Measurements from ENCODE around the gene CACNA1B. TPM values are rescaled to one million over a fixed set of nuclear protein-coding genes. Genes with fewer than 3 reads are reported as not detected.

CACNA1B gene
- total RNA-seq, 6 experiments from 2014 or later, result not detected

DNA sequence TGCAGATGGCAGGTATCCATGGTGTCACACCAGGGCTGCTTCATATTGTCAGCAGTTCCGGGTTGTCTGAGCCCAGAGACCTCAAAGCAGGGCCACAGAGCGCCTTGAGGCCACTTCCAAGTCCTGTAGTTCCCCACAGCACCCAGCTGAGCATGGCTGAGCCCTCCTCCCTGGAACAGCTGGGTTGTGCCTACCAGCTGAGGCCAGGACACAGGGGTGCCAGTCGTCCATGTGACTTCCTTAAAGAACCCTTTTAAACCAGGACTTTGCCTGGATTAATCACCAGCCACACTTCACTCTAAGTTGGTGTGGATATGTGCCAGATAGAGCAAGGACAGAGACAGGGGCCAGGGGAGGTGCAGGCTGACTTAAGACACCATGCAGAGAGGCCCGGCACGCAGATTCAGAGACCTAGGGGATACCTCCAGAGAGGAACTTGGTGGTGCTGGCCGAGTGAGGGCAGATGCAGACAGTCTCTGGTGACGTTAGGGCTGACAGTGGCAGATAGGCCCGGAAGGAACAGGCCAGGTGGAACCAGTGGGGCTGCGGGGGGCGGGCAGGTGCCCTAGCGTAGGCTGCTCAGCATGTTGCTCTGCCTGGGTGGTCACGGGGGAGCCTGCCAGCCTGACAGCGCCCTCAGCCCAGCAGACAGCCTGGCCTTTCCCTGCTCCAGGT, 142.7 kb downstream of the CACNA1B start:
- Mint-ChIP-seq H3K9me3 (peaks cover 28% of the 10 kb centered on the region), H3K4me3 (no peak overlapping the region), H3K27ac (no peak overlapping the region), H3K4me1 (ENCODE audit: low read depth) (no peaks in the 10 kb centered on the region), H3K27me3 (ENCODE audit: insufficient read depth) (no peaks in the 10 kb centered on the region), H3K36me3 (ENCODE audit: low read depth) (no peaks in the 10 kb centered on the region)
- TF ChIP-seq, protein P1, sequence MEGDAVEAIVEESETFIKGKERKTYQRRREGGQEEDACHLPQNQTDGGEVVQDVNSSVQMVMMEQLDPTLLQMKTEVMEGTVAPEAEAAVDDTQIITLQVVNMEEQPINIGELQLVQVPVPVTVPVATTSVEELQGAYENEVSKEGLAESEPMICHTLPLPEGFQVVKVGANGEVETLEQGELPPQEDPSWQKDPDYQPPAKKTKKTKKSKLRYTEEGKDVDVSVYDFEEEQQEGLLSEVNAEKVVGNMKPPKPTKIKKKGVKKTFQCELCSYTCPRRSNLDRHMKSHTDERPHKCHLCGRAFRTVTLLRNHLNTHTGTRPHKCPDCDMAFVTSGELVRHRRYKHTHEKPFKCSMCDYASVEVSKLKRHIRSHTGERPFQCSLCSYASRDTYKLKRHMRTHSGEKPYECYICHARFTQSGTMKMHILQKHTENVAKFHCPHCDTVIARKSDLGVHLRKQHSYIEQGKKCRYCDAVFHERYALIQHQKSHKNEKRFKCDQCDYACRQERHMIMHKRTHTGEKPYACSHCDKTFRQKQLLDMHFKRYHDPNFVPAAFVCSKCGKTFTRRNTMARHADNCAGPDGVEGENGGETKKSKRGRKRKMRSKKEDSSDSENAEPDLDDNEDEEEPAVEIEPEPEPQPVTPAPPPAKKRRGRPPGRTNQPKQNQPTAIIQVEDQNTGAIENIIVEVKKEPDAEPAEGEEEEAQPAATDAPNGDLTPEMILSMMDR (IDR thresholded peaks at IDR 0.05), result no peak
- no peak for DNase-seq

DNA sequence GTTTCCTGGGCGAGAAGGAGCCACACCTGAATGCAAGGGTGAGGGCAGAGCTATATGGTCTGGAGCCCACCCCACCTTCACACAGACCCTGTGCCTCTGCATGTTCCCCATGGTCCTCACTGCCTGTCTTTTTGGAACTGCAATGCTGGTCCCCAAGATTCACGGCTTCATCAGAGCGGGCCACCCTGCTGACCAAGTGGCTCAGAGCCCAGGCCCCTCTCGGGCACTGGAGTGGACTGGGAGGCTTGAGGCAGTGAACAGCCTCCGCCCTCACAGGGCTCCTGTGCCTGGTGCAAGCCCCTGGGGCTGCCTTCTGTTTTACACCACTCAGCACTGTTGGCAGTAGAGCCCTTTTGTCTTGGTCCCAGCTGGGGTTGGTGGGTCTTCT, 143.2 kb downstream of the CACNA1B start:
- H3K27ac Mint-ChIP-seq, result no peak overlapping the region
- H3K4me3 Mint-ChIP-seq, result no peak overlapping the region
- TF ChIP-seq, protein P1 (IDR thresholded peaks at IDR 0.05), result no peak
- no peaks in the 10 kb centered on the region for H3K4me1 Mint-ChIP-seq (ENCODE audit: low read depth)
- no peak for DNase-seq
- H3K27me3 Mint-ChIP-seq (ENCODE audit: insufficient read depth), result no peaks in the 10 kb centered on the region
- no peaks in the 10 kb centered on the region for H3K36me3 Mint-ChIP-seq (ENCODE audit: low read depth)
- peaks cover 23% of the 10 kb centered on the region for H3K9me3 Mint-ChIP-seq

DNA sequence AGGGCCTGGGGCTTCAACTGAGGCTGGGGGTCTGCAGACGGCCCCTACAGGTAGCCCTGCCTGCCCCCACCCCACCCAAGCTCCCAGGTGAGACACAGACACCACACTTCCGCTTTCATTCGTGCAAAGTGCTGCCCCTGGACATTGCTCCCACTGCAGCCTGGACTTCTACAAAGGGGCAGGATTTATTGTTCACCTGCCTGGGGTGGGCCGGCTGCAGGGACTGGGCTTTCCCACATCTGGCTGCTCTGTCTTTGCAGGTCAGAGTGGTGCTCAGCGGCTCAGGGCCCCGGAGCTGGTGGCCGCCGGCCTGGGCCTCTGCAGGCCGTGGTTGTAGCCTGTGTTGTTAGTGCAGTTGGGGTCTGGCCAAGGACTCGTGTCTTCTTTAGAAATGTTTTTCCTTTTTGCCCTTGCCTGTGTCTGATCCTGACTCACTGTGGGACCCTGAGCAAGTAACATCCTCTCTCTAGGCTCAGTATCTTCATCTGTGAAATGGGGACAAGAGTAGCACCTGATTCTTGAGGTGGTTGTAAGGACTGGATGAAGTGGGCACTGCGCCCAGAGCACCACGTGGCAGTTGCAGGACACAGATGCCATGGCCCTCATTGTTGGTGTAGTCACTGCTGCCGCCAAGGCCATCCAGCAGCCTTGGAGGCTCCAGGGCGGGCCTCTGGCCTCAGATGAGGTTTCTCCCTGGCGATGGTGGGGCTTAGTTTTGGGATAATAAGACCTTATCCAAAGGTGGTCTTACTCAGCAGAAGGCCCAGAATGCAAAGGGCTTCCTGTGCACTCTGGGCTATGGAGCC, 143.9 kb downstream of the CACNA1B start:
- H3K4me1 Mint-ChIP-seq (ENCODE audit: low read depth), result no peaks in the 10 kb centered on the region
- H3K36me3 Mint-ChIP-seq (ENCODE audit: low read depth), result no peaks in the 10 kb centered on the region
- TF ChIP-seq, protein P1 (IDR thresholded peaks at IDR 0.05), result no peak
- H3K27ac Mint-ChIP-seq, result no peak overlapping the region
- no peak overlapping the region for H3K4me3 Mint-ChIP-seq
- DNase-seq, result no peak
- H3K27me3 Mint-ChIP-seq (ENCODE audit: insufficient read depth), result no peaks in the 10 kb centered on the region
- peaks cover 19% of the 10 kb centered on the region for H3K9me3 Mint-ChIP-seq

DNA sequence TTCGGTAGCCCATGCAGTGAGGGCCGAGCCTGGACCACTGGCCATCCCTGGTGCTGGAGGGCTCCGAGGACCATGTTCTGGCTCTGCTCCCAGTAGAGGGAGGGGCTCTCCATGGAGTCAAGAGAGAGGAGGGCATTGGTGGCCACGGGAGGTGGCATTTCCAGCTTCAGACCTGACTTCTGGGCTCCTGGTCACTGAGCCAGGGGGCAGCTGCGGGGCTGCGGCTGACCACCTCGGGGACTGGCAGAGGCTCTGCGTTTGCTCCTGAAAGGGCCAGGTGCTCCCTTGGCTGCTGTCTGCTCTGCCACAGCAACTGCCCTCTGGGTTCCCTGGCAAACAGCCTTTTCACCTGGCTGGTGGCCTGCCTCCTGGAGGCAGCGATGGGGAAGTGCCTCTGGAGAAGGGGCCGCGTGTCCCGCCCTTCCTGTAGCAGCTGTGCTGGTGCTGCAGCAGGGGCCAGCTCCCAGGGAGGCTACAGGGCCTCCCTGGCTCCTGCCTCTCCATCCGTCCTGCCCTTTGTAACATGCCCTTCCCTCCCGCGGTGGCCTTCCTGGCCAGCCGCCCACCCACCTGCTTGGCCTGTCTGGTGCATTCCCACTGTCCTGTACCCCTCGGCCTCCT, 144.6 kb downstream of the CACNA1B start:
- TF ChIP-seq, protein P1 (IDR thresholded peaks at IDR 0.05), result no peak; the same call in 1 of the 2 replicates
- no peak for DNase-seq
- no peaks in the 10 kb centered on the region for H3K36me3 Mint-ChIP-seq (ENCODE audit: low read depth)
- peaks cover 14% of the 10 kb centered on the region; the same call in 1 of the 2 replicates for H3K9me3 Mint-ChIP-seq
- H3K27ac Mint-ChIP-seq, result no peak overlapping the region
- no peaks in the 10 kb centered on the region for H3K4me1 Mint-ChIP-seq (ENCODE audit: low read depth)
- H3K27me3 Mint-ChIP-seq (ENCODE audit: insufficient read depth), result no peaks in the 10 kb centered on the region
- H3K4me3 Mint-ChIP-seq, result no peak overlapping the region

DNA sequence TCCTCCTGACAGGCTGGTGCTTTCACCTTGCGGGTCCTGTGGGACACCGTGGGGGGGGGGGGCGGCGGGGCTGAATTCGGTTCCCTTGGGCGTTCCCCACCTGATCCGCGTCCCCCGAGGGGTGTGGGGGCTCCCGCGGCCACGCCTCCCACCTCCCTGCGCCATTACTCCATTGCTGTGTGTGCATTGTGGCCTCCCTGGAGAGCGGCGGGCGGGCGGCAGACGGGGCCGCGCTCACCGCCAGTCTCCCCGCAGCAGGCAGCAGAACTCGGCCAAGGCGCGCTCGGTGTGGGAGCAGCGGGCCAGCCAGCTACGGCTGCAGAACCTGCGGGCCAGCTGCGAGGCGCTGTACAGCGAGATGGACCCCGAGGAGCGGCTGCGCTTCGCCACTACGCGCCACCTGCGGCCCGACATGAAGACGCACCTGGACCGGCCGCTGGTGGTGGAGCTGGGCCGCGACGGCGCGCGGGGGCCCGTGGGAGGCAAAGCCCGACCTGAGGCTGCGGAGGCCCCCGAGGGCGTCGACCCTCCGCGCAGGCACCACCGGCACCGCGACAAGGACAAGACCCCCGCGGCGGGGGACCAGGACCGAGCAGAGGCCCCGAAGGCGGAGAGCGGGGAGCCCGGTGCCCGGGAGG, 145.3 kb downstream of the CACNA1B start:
- Mint-ChIP-seq H3K36me3 (ENCODE audit: low read depth) (no peaks in the 10 kb centered on the region), H3K9me3 (peaks cover 11% of the 10 kb centered on the region; the same call in 1 of the 2 replicates), H3K4me3 (no peak overlapping the region), H3K4me1 (ENCODE audit: low read depth) (no peaks in the 10 kb centered on the region), H3K27me3 (ENCODE audit: insufficient read depth) (no peaks in the 10 kb centered on the region), H3K27ac (no peak overlapping the region)
- TF ChIP-seq, protein P1 (IDR thresholded peaks at IDR 0.05), result no peak
- DNase-seq, result no peak

Data from HFFc6 (cell line).